HEK293 (cell line): Measurements from ENCODE around the gene HOXA6.

ENCODE experiments used
- BCL11B ChIP-seq: fragments of 450-650 bp; formaldehyde crosslinking; IDR thresholded peaks from 2 replicates; pipeline ENCODE4 v1.5.1; 2016; ENCODE audit warnings: low read depth, missing biosample characterization, missing genetic modification characterization
- GLI4 ChIP-seq: fragments of 450-650 bp; formaldehyde crosslinking; IDR thresholded peaks from 2 replicates; pipeline ENCODE4 v1.5.1; 2016; ENCODE audit warnings: missing biosample characterization, missing genetic modification characterization
- KLF1 ChIP-seq: fragments of 450-650 bp; formaldehyde crosslinking; IDR thresholded peaks from 2 replicates; pipeline ENCODE4 v1.5.1; 2016; ENCODE audit warnings: missing biosample characterization, missing genetic modification characterization
- RBAK ChIP-seq: fragments of 450-650 bp; formaldehyde crosslinking; IDR thresholded peaks from 2 replicates; pipeline ENCODE4 v1.5.1; 2016; ENCODE audit warnings: missing biosample characterization, missing genetic modification characterization
- SP3 ChIP-seq: fragments of 450-650 bp; formaldehyde crosslinking; IDR thresholded peaks from 2 replicates; pipeline ENCODE4 v1.5.1; 2016; ENCODE audit warnings: missing biosample characterization, missing genetic modification characterization
- ZBTB17 ChIP-seq: fragments of 450-650 bp; formaldehyde crosslinking; IDR thresholded peaks from 2 replicates; pipeline ENCODE4 v1.5.1; 2016; ENCODE audit warnings: missing biosample characterization, missing genetic modification characterization
- ZIC2 ChIP-seq: fragments of 450-650 bp; formaldehyde crosslinking; IDR thresholded peaks from 2 replicates; pipeline ENCODE4 v1.5.1; 2016; ENCODE audit warnings: missing biosample characterization, missing genetic modification characterization
- ZNF132 ChIP-seq: fragments of 450-650 bp; formaldehyde crosslinking; IDR thresholded peaks from 2 replicates; pipeline ENCODE4 v1.5.1; 2017; ENCODE audit warnings: missing biosample characterization, missing genetic modification characterization, borderline replicate concordance
- ZNF140 ChIP-seq: fragments of 450-650 bp; formaldehyde crosslinking; IDR thresholded peaks from 2 replicates; pipeline ENCODE4 v1.5.1; 2016; ENCODE audit warnings: missing biosample characterization, missing genetic modification characterization
- ZNF169 ChIP-seq: fragments of 450-650 bp; formaldehyde crosslinking; IDR thresholded peaks from 2 replicates; pipeline ENCODE4 v1.5.1; 2016; ENCODE audit warnings: missing biosample characterization, missing genetic modification characterization
- ZNF280C ChIP-seq: fragments of 450-650 bp; formaldehyde crosslinking; IDR thresholded peaks from 2 replicates; pipeline ENCODE4 v1.5.1; 2016; ENCODE audit warnings: missing biosample characterization, missing genetic modification characterization
- ZNF280D ChIP-seq: fragments of 450-650 bp; formaldehyde crosslinking; IDR thresholded peaks from 2 replicates; pipeline ENCODE4 v1.5.1; 2016; ENCODE audit warnings: missing biosample characterization, missing genetic modification characterization
- ZNF324 ChIP-seq: fragments of 450-650 bp; formaldehyde crosslinking; IDR thresholded peaks from 2 replicates; pipeline ENCODE4 v1.5.1; 2016; ENCODE audit warnings: missing biosample characterization, missing genetic modification characterization
- ZNF423 ChIP-seq: fragments of 450-650 bp; formaldehyde crosslinking; IDR thresholded peaks from 2 replicates; pipeline ENCODE4 v1.5.1; 2016; ENCODE audit warnings: missing biosample characterization, missing genetic modification characterization
- ZNF571 ChIP-seq: fragments of 450-650 bp; formaldehyde crosslinking; IDR thresholded peaks from 2 replicates; pipeline ENCODE4 v1.5.0; 2017; ENCODE audit warnings: missing biosample characterization, missing genetic modification characterization
- ZNF692 ChIP-seq: fragments of 450-650 bp; formaldehyde crosslinking; IDR thresholded peaks from 2 replicates; pipeline ENCODE4 v1.5.1; 2016; ENCODE audit warnings: missing biosample characterization, missing genetic modification characterization
- ZNF704 ChIP-seq: fragments of 450-650 bp; formaldehyde crosslinking; IDR thresholded peaks from 2 replicates; pipeline ENCODE4 v1.5.1; 2016; ENCODE audit warnings: missing biosample characterization, missing genetic modification characterization
- TF ChIP-seq, protein P1 (sequence below): fragments of 450-650 bp; formaldehyde crosslinking; IDR thresholded peaks from 2 replicates; pipeline ENCODE4 v1.5.1; 2017; ENCODE audit warnings: missing biosample characterization, missing genetic modification characterization
- TF ChIP-seq, protein P2 (sequence below): fragments of 450-650 bp; formaldehyde crosslinking; IDR thresholded peaks from 2 replicates; pipeline ENCODE4 v1.5.1; 2016; ENCODE audit warnings: missing biosample characterization, missing genetic modification characterization
- TF ChIP-seq, protein P3 (sequence below): fragments of 450-650 bp; formaldehyde crosslinking; optimal IDR thresholded peaks from 2 replicates; pipeline ENCODE3; 2016; ENCODE audit warnings: missing biosample characterization, mild to moderate bottlenecking, missing genetic modification characterization

Gene HOXA6

GRCh38 chr7:27152816-27153442, 5.4 kb upstream of the HOXA6 start (continued):
- TF ChIP-seq, protein P1, sequence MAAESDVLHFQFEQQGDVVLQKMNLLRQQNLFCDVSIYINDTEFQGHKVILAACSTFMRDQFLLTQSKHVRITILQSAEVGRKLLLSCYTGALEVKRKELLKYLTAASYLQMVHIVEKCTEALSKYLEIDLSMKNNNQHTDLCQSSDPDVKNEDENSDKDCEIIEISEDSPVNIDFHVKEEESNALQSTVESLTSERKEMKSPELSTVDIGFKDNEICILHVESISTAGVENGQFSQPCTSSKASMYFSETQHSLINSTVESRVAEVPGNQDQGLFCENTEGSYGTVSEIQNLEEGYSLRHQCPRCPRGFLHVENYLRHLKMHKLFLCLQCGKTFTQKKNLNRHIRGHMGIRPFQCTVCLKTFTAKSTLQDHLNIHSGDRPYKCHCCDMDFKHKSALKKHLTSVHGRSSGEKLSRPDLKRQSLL (tag by site-specific recombination): no peak
- peak; percentile 78 for TF ChIP-seq ZNF423
- no peak for TF ChIP-seq SP3 (tag by site-specific recombination)
- TF ChIP-seq ZIC2 (tag by site-specific recombination): peak; percentile 26; the same call in 1 of the 2 replicates
- TF ChIP-seq ZNF140 (tag by site-specific recombination): no peak
- no peak for TF ChIP-seq ZNF280C (tag by site-specific recombination)
- TF ChIP-seq ZNF571 (tag by site-specific recombination): no peak
- TF ChIP-seq, protein P2, sequence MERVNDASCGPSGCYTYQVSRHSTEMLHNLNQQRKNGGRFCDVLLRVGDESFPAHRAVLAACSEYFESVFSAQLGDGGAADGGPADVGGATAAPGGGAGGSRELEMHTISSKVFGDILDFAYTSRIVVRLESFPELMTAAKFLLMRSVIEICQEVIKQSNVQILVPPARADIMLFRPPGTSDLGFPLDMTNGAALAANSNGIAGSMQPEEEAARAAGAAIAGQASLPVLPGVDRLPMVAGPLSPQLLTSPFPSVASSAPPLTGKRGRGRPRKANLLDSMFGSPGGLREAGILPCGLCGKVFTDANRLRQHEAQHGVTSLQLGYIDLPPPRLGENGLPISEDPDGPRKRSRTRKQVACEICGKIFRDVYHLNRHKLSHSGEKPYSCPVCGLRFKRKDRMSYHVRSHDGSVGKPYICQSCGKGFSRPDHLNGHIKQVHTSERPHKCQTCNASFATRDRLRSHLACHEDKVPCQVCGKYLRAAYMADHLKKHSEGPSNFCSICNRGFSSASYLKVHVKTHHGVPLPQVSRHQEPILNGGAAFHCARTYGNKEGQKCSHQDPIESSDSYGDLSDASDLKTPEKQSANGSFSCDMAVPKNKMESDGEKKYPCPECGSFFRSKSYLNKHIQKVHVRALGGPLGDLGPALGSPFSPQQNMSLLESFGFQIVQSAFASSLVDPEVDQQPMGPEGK (tag by site-specific recombination): peak; percentile 42; the same call in 1 of the 2 replicates
- 0 out of 2 replicates have a peak, but pooled peaks have one; percentile 13 for TF ChIP-seq ZNF692 (tag by site-specific recombination)
- no peak for TF ChIP-seq ZNF132
- no peak for TF ChIP-seq ZNF169 (tag by site-specific recombination)
- TF ChIP-seq RBAK (tag by site-specific recombination): no peak
- no peak for TF ChIP-seq ZNF704 (tag by site-specific recombination)
- no peak for TF ChIP-seq GLI4
- no peak for TF ChIP-seq KLF1
- TF ChIP-seq ZNF324 (tag by site-specific recombination): no peak
- TF ChIP-seq, protein P3, sequence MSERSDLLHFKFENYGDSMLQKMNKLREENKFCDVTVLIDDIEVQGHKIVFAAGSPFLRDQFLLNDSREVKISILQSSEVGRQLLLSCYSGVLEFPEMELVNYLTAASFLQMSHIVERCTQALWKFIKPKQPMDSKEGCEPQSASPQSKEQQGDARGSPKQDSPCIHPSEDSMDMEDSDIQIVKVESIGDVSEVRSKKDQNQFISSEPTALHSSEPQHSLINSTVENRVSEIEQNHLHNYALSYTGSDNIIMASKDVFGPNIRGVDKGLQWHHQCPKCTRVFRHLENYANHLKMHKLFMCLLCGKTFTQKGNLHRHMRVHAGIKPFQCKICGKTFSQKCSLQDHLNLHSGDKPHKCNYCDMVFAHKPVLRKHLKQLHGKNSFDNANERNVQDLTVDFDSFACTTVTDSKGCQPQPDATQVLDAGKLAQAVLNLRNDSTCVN: no peak
- no peak for TF ChIP-seq BCL11B
- TF ChIP-seq ZBTB17 (tag by site-specific recombination): no peak
- TF ChIP-seq ZNF280D (tag by site-specific recombination): no peak
